ENCODE measurements around the gene NKD2.

NKD2 gene

GRCh38 chr5:1053391-1054017 is 44.9 kb downstream of the NKD2 start:
- in situ Hi-C loops (cut with MboI; ENCODE audit: low sequenced_read_pairs, unreplicated experiment): no loop called here
- no peak for DNase-seq (ENCODE audit: low spot score)
- no peak for TF ChIP-seq CTCF (IDR thresholded peaks at IDR 0.05; ENCODE audit: borderline replicate concordance, control extremely low read depth, extremely low read depth, insufficient read depth, missing control alignments)

- in situ Hi-C loops (cut with MboI; ENCODE audit: low sequenced_read_pairs, unreplicated experiment): no loop called here
- DNase-seq (ENCODE audit: low spot score): no peak
- TF ChIP-seq CTCF (IDR thresholded peaks at IDR 0.05; ENCODE audit: borderline replicate concordance, control extremely low read depth, extremely low read depth, insufficient read depth, missing control alignments): no peak
Observed at GRCh38 chr5:1054018-1054798, 45.6 kb downstream of the NKD2 start.

- TF ChIP-seq CTCF (IDR thresholded peaks at IDR 0.05; ENCODE audit: borderline replicate concordance, control extremely low read depth, extremely low read depth, insufficient read depth, missing control alignments): no peak
- DNase-seq (ENCODE audit: low spot score): no peak
- in situ Hi-C loops (cut with MboI; ENCODE audit: low sequenced_read_pairs, unreplicated experiment): no loop called here
Observed at GRCh38 chr5:1054799-1055775, 46.5 kb downstream of the NKD2 start.

GRCh38 chr5:1055896-1056610 is 47.5 kb downstream of the NKD2 start:
- in situ Hi-C loops (cut with MboI; ENCODE audit: low sequenced_read_pairs, unreplicated experiment): no loop called here
- no peak for DNase-seq (ENCODE audit: low spot score)
- no peak for TF ChIP-seq CTCF (IDR thresholded peaks at IDR 0.05; ENCODE audit: borderline replicate concordance, control extremely low read depth, extremely low read depth, insufficient read depth, missing control alignments)

- TF ChIP-seq CTCF (IDR thresholded peaks at IDR 0.05; ENCODE audit: borderline replicate concordance, control extremely low read depth, extremely low read depth, insufficient read depth, missing control alignments): no peak
- in situ Hi-C loops (cut with MboI; ENCODE audit: low sequenced_read_pairs, unreplicated experiment): no loop called here
- no peak for DNase-seq (ENCODE audit: low spot score)
Observed at GRCh38 chr5:1056611-1057484, 48.2 kb downstream of the NKD2 start.

Data from GM13976 (cell line).